GM12892 (cell line): ENCODE data around the gene VIM.
A peak's percentile ranks its signal among the peaks of the same experiment; 100 is the strongest.

Source experiments
- DNase-seq: peaks from one replicate; pipeline ENCODE4 v3.0.0; 2011; ENCODE audit not compliant: insufficient read length
- FAIRE-seq: peaks from 2 replicates; lab custom pipeline; 2011; peaks lifted over from hg19 to GRCh38; lab: Jason Lieb, UNC
- POLR2A ChIP-seq: IDR thresholded peaks from 2 replicates; pipeline ENCODE4 v1.6.1; 2011; ENCODE audit warnings: low read depth, low read length, control low read depth
- POLR2AphosphoS5 ChIP-seq: IDR thresholded peaks from 2 replicates; pipeline ENCODE4 v1.6.1; 2011; ENCODE audit warnings: low read depth, low read length, control low read depth
- TAF1 ChIP-seq: IDR thresholded peaks from 2 replicates; pipeline ENCODE4 v1.6.1; 2011; ENCODE audit warnings: low read depth, mild to moderate bottlenecking, control low read depth, low read length, borderline replicate concordance

VIM gene

DNA sequence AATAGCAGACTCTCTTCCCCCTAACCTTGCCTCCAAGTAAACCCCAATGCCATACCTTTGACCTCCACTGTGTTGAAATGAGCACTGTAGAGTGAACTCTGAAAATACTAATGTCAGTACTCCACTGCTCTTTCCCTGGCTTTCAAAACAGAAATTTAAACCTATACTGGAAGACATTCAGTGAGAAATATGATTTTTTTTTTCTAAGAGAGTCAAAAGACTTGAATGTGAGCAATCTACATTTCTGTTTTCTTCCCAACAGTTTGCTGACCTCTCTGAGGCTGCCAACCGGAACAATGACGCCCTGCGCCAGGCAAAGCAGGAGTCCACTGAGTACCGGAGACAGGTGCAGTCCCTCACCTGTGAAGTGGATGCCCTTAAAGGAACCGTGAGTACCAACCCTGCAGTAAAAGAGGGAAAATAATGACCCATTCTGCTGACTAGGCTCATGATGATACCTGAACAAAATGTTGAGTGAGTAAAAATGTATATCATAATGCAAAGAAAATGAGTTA, 6.4 kb downstream of the VIM start:
- DNase-seq: no peak
- no peak for FAIRE-seq
- no peak for TF ChIP-seq POLR2A
- no peak for TF ChIP-seq POLR2AphosphoS5
- no peak for TF ChIP-seq TAF1

GRCh38 chr10:17235136-17235535, 7.1 kb downstream of the VIM start:
- FAIRE-seq (no peak), DNase-seq (no peak)
- no peak for TF ChIP-seq POLR2A
- TF ChIP-seq POLR2AphosphoS5: no peak

GRCh38 chr10:17236468-17237148, 8.6 kb downstream of the VIM start:
- TF ChIP-seq POLR2A (no peak), TAF1 (no peak), POLR2AphosphoS5 (no peak)
- DNase-seq (no peak), FAIRE-seq (no peak)

GRCh38 chr10:17237149-17237527, 9.1 kb downstream of the VIM start:
- no peak for DNase-seq
- no peak for FAIRE-seq

GRCh38 chr10:17237915-17238444, 9.9 kb downstream of the VIM start:
- DNase-seq: no peak
- no peak for FAIRE-seq
- TF ChIP-seq TAF1: no peak
- 0 out of 2 replicates have a peak, but pooled peaks have one; percentile 19 for TF ChIP-seq POLR2AphosphoS5
- TF ChIP-seq POLR2A: peak; percentile 48; the same call in 1 of the 2 replicates

More at GRCh38 chr10:17237149-17237527, 9.1 kb downstream of the VIM start:
- TF ChIP-seq POLR2A: no peak
- no peak for TF ChIP-seq TAF1
- no peak for TF ChIP-seq POLR2AphosphoS5

GRCh38 chr10:17238445-17239291, 10.6 kb downstream of the VIM start:
- FAIRE-seq (no peak), DNase-seq (no peak)
- TF ChIP-seq POLR2A (peak; percentile 42; the same call in 1 of the 2 replicates), TAF1 (no peak)

DNA sequence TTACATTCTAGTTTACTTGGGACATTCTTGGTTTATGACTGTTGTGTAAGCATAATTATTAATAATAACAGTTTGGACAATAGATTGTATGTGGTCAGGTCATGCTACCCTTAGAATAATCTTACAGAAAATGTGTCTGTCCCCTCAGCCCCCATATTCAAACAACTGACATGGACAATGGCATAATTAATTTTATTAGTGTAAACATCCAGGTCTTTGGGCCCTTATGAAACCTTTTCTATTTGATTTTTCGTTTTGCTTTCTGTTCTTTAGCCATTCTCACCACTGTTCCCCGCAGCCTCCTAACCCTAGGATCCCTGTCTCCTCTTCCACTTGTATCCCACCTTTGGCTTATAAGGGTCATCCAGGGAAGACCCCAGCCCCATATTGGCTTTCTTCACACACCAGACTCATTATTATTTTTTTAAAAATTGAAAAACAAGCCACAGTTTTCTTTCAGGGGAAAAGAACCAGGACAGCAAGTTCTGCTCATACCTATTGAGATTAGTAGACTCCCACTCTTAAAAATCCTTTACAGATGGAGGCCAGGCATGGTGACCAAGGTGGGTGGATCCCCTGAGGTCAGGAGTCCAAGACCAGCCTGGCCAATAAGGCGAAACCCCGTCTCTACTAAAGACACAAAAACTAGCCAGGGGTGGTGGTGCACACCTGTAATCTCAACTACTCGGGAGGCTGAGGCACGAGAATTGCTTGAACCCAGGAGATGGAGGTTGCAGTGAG, 11.5 kb downstream of the VIM start:
- FAIRE-seq: no peak
- TF ChIP-seq POLR2AphosphoS5: no peak
- TF ChIP-seq POLR2A: no peak
- TF ChIP-seq TAF1: no peak
- no peak for DNase-seq

- TF ChIP-seq POLR2A (no peak), POLR2AphosphoS5 (no peak), TAF1 (no peak)
- no peak for DNase-seq
- no peak for FAIRE-seq
Measured at GRCh38 chr10:17240096-17240495, 12.1 kb downstream of the VIM start.

DNA sequence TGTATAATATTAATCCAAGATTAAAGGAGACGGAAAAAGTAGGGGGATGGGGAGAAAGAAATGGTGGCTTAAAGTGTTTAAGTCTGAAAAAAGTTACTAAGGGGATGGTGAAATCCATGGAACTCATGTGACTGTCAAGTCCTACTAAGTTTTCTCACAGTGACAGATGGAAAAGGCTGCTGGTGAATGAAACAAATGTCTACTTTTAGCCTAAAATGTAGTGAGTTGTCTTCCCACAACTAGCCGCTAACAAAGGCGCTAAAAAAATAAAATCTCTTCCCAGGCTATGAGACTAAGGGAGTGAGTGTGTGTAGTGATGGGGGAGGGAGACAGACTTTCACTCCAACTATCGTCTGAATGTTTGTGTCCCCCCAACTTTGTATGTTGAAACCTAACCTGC, 12.6 kb downstream of the VIM start:
- no peak for FAIRE-seq
- DNase-seq: no peak
- TF ChIP-seq POLR2A (no peak), POLR2AphosphoS5 (no peak), TAF1 (no peak)

- no peak for TF ChIP-seq POLR2A
- no peak for TF ChIP-seq POLR2AphosphoS5
- TF ChIP-seq TAF1: no peak
- no peak for FAIRE-seq
- DNase-seq: no peak
Measured at GRCh38 chr10:17241611-17242333, 13.7 kb downstream of the VIM start.

DNA sequence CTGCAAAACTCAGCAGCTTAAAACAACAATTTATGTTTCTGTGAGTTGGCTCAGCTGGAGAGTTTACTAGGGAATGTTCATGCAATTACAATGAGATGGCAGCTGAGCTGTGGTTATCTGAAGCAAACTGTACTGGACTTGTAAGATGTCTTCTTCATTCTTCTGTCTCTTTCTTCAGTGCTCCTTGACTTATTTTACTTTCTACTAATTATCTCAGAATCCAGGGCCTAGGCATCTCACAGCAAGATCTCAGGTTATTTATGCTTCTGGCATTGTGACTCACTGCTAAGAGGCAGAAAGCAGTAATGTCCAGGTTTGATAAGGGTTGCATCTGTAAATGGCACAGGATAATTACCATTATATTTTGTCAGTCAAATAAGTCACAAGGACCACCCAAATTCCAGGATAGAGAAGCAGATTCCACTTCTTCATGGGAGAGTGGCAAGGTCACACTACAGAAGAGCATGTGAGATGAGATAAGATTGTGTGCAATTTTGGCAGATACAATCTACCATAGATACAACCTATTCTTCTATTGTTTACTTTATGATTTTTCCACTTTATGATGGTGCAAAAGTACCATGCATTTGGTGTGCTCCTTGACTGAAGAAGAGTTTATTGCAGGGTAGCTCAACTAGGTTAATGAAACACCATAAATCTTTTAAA, 16.8 kb downstream of the VIM start:
- FAIRE-seq (no peak), DNase-seq (no peak)
- TF ChIP-seq POLR2AphosphoS5 (no peak), TAF1 (no peak), POLR2A (no peak)
